MCF 10A (cell line): Measurements from ENCODE around the gene DDIT4L. TPM values are rescaled to one million over a fixed set of nuclear protein-coding genes. Genes with fewer than 3 reads are reported as not detected.
"Not testable (repeated sequence)": the region's sequence is repeated elsewhere in the genome, so short reads cannot be mapped to it uniquely, and the experiment has no call there.

Source experiments
- BruUV-seq: library from RNA; stranded (reverse); fragments of 400-500 nt; replicated peaks from 2 replicates; lab custom pipeline; 2021; lab: Mats Ljungman, UMichigan
- CTCF ChIA-PET: fragments of 300-600 bp; sonication (Branson Sonifier 250); formaldehyde crosslinking; extraction: SDS; loops from one replicate; lab custom pipeline; 2021; ENCODE audit warnings: antibody characterized with exemption, inconsistent platforms; lab: Yijun Ruan, JAX
- POLR2A ChIA-PET: fragments of 300-600, 350-650 bp; sonication (Branson Sonifier 250); formaldehyde crosslinking; extraction: SDS; loops from one replicate; lab custom pipeline; 2020; ENCODE audit warnings: antibody characterized with exemption, inconsistent platforms; lab: Yijun Ruan, JAX
- DNase-seq: peaks from one replicate; pipeline ENCODE4 v3.0.0-alpha.2; 2018; ENCODE audit not compliant: unreplicated experiment
- H3K27ac Mint-ChIP-seq: one replicate; pipeline ENCODE4 v1.8.0; 2022; ENCODE audit warnings: mild to moderate bottlenecking, low read depth, mixed read lengths; ENCODE audit not compliant: unreplicated experiment
- H3K27me3 Mint-ChIP-seq: one replicate; pipeline ENCODE4 v1.8.0; 2022; ENCODE audit warnings: mixed read lengths; ENCODE audit not compliant: insufficient read depth, unreplicated experiment
- H3K36me3 Mint-ChIP-seq: one replicate; pipeline ENCODE4 v1.8.0; 2022; ENCODE audit warnings: mild to moderate bottlenecking, moderate library complexity, mixed read lengths; ENCODE audit not compliant: insufficient read depth, unreplicated experiment
- H3K4me1 Mint-ChIP-seq: one replicate; pipeline ENCODE4 v1.8.0; 2022; ENCODE audit warnings: mixed read lengths; ENCODE audit not compliant: insufficient read depth, unreplicated experiment
- H3K4me3 Mint-ChIP-seq: one replicate; pipeline ENCODE4 v1.8.0; 2022; ENCODE audit warnings: mild to moderate bottlenecking, moderate library complexity, mixed read lengths; ENCODE audit not compliant: unreplicated experiment
- H3K9me3 Mint-ChIP-seq: one replicate; pipeline ENCODE4 v1.8.0; 2022; ENCODE audit warnings: mixed read lengths; ENCODE audit not compliant: unreplicated experiment
- CTCF ChIP-seq: fragments of 200-600 bp; IDR thresholded peaks from one replicate; pipeline ENCODE4 v1.8.0; 2022; ENCODE audit warnings: antibody characterized with exemption, mild to moderate bottlenecking; ENCODE audit not compliant: unreplicated experiment
- intact Hi-C: fragments of 100-400 bp; cut with micrococcal nuclease; formaldehyde crosslinking; loops from 2 replicates; pipeline ENCODE4 v1.14.1; 2022
- total RNA-seq: library from RNA; stranded (reverse); gene quantifications from 2 replicates; pipeline ENCODE4 v1.2.3, GENCODE V29; 2022

Gene DDIT4L
- total RNA-seq, 1 experiment from 2014 or later = 0.23 TPM

DNA sequence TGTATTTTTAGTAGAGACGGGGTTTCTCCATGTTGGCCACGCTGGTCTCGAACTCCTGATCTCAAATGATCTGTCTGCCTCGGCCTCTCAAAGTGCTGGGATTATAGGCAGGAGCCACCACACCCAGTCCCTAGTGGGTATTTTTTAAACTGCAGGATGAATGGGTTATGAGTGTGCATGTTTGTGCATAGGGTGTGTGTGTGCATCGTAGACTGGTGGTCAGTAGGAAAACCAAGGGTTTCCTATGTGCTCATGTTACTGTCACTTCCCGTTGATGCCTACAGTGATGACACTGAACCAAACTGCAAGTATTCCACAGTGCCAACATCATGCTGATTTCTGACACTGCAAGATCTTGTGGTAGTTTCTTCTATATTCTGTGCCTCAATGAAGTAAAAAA lies 41.1 kb downstream of the DDIT4L start:
- intact Hi-C loops = no loop called here
- H3K4me3 Mint-ChIP-seq = no peak overlapping the region
- BruUV-seq = no TSS peak
- no peak for TF ChIP-seq CTCF
- no peaks in the 10 kb centered on the region for H3K9me3 Mint-ChIP-seq
- no peak for DNase-seq
- ChIA-PET CTCF (no interaction called here), POLR2A (no interaction called here)
- no peaks in the 10 kb centered on the region for H3K27me3 Mint-ChIP-seq
- H3K27ac Mint-ChIP-seq = no peak overlapping the region
- no peaks in the 10 kb centered on the region for H3K36me3 Mint-ChIP-seq
- no peaks in the 10 kb centered on the region for H3K4me1 Mint-ChIP-seq

DNA sequence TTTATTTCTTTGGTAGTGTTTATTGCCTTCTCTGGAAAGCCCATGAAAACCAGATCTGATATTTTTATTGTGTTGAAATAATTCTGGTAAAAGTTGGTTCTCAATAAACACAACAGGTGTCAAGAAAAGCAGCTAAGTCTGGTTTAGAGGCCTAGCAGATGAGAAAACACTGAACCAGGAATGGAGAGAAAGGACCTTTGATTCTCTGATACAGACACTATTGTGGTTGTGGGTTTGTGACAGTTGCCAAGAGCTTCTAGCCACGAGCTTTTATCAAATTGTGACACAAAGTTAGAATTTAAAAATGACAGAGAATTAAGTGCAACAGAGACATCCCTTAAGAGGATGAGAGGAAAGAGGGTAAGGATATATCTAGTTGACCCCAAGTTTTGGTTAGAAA lies 42.6 kb downstream of the DDIT4L start:
- POLR2A ChIA-PET = no interaction called here

GRCh38 chr4:100147198-100147597 lies 43.1 kb downstream of the DDIT4L start:
- Mint-ChIP-seq H3K9me3 (no peaks in the 10 kb centered on the region), H3K36me3 (no peaks in the 10 kb centered on the region), H3K4me3 (no peak overlapping the region), H3K27ac (no peak overlapping the region), H3K4me1 (no peaks in the 10 kb centered on the region), H3K27me3 (no peaks in the 10 kb centered on the region)
- no peak for TF ChIP-seq CTCF
- CTCF ChIA-PET = no interaction called here
- no TSS peak for BruUV-seq
- DNase-seq = no peak
- POLR2A ChIA-PET = no interaction called here
- intact Hi-C loops = no loop called here

More for the DNA sequence above, 42.6 kb downstream of the DDIT4L start:
- no peaks in the 10 kb centered on the region for H3K4me1 Mint-ChIP-seq
- intact Hi-C loops = no loop called here
- TF ChIP-seq CTCF = no peak
- no peak overlapping the region for H3K4me3 Mint-ChIP-seq
- H3K36me3 Mint-ChIP-seq = no peaks in the 10 kb centered on the region
- CTCF ChIA-PET = interaction anchor here (0.7 kb wide), 2 partner anchors 243 to 438 kb away, joined by 3 to 4 read pairs; no protein-coding TSS in a partner anchor
- no peak for DNase-seq
- no peaks in the 10 kb centered on the region for H3K9me3 Mint-ChIP-seq
- H3K27ac Mint-ChIP-seq = no peak overlapping the region
- no TSS peak for BruUV-seq
- H3K27me3 Mint-ChIP-seq = no peaks in the 10 kb centered on the region

GRCh38 chr4:100146756-100147155 lies 43.5 kb downstream of the DDIT4L start:
- ChIA-PET CTCF (no interaction called here), POLR2A (no interaction called here)
- intact Hi-C loops = no loop called here
- Mint-ChIP-seq H3K9me3 (no peaks in the 10 kb centered on the region), H3K36me3 (no peaks in the 10 kb centered on the region), H3K27ac (no peak overlapping the region), H3K4me1 (no peaks in the 10 kb centered on the region), H3K4me3 (no peak overlapping the region), H3K27me3 (no peaks in the 10 kb centered on the region)
- no peak for DNase-seq
- no peak for TF ChIP-seq CTCF
- no TSS peak for BruUV-seq

- CTCF ChIA-PET, H3K27ac Mint-ChIP-seq, H3K36me3 Mint-ChIP-seq, DNase-seq, BruUV-seq, H3K27me3 Mint-ChIP-seq, intact Hi-C loops, H3K4me1 Mint-ChIP-seq, H3K4me3 Mint-ChIP-seq, POLR2A ChIA-PET: not testable (repeated sequence)
- H3K9me3 Mint-ChIP-seq = peaks cover 16% of the 10 kb centered on the region
These were observed 52.9 kb downstream of the DDIT4L start for GRCh38 chr4:100137320-100137719.
